SK-N-SH (cell line): Measurements from ENCODE around the gene DCK. TPM values are rescaled to one million over a fixed set of nuclear protein-coding genes. Genes with fewer than 3 reads are reported as not detected.

Source experiments
- CTCF ChIA-PET: fragments of 300-600, 350-600 bp; formaldehyde crosslinking; extraction: SDS; loops from one replicate; lab custom pipeline; 2021; lab: Yijun Ruan, JAX
- POLR2A ChIA-PET: fragments of 350-600 bp; sonication (Branson Sonifier 250); formaldehyde crosslinking; extraction: SDS; loops from one replicate; lab custom pipeline; 2020; ENCODE audit warnings: antibody characterized with exemption, inconsistent platforms; lab: Yijun Ruan, JAX
- DNase-seq: peaks from one replicate; pipeline ENCODE4 v3.0.0; 2012
- H2AFZ ChIP-seq: fragments of 200-600 bp; sonication (generic); 2 replicates; pipeline ENCODE4 v1.8.1; 2016; ENCODE audit warnings: antibody characterized with exemption, mild to moderate bottlenecking, low read depth
- H3F3A ChIP-seq: fragments of 200-600 bp; sonication (generic); replicated peaks from 2 replicates; pipeline ENCODE3; 2016; ENCODE audit warnings: antibody characterized with exemption, mild to moderate bottlenecking; ENCODE audit not compliant: insufficient read depth
- H3K27ac ChIP-seq, 2 experiments: fragments of 200-500 bp in 1 of 2; fragments of 200-600 bp in 1 of 2; sonication (Bioruptor generic) in 1 of 2; sonication (generic), shearing (Covaris generic) in 1 of 2; 2 replicates each; pipeline versions ENCODE4 v1.5.1 to v1.6.1; 2014 to 2016; ENCODE audit warnings: low read depth in 2 of 2, inconsistent platforms in 1 of 2, low read length in 1 of 2, mild to moderate bottlenecking in 1 of 2, mixed read lengths in 1 of 2
- H3K27me3 ChIP-seq: fragments of 200-600 bp; sonication (generic), shearing (Covaris generic); 2 replicates; pipeline ENCODE4 v1.6.1; 2016; ENCODE audit warnings: mixed run types; ENCODE audit not compliant: insufficient read depth
- H3K36me3 ChIP-seq, 2 experiments: fragments of 200-500 bp in 1 of 2; fragments of 200-600 bp in 1 of 2; sonication (Bioruptor generic) in 1 of 2; sonication (generic) in 1 of 2; replicated peaks in 1 of 2; 2 replicates each; pipeline versions ENCODE3 to v1.5.1; 2014 to 2016; ENCODE audit warnings: low read length in 1 of 2, mild to moderate bottlenecking in 1 of 2; ENCODE audit not compliant: insufficient read depth in 2 of 2, control insufficient read depth in 1 of 2
- H3K4me1 ChIP-seq, 2 experiments: fragments of 200-500 bp in 1 of 2; fragments of 200-600 bp in 1 of 2; sonication (Bioruptor generic) in 1 of 2; sonication (generic), shearing (Covaris generic) in 1 of 2; 2 replicates each; pipeline versions ENCODE4 v1.5.1 to v1.6.1; 2014 to 2016; ENCODE audit warnings: low read depth in 1 of 2, low read length in 1 of 2, mixed run types in 1 of 2; ENCODE audit not compliant: insufficient read depth in 2 of 2, control insufficient read depth in 1 of 2
- H3K4me2 ChIP-seq: fragments of 200-600 bp; sonication (generic), shearing (Covaris generic); 2 replicates; pipeline ENCODE4 v1.6.1; 2017; ENCODE audit warnings: mixed run types
- H3K4me3 ChIP-seq, 2 experiments: fragments of 200-500 bp in 1 of 2; fragments of 200-600 bp in 1 of 2; sonication (Bioruptor generic) in 1 of 2; sonication (generic), shearing (Covaris generic) in 1 of 2; 2 replicates each; pipeline versions ENCODE4 v1.5.1 to v1.8.1; 2014 to 2016; ENCODE audit warnings: low read depth in 2 of 2, inconsistent platforms in 1 of 2, low read length in 1 of 2, mild to moderate bottlenecking in 1 of 2, mixed read lengths in 1 of 2, moderate library complexity in 1 of 2
- H3K79me2 ChIP-seq: fragments of 200-600 bp; sonication (generic); 2 replicates; pipeline ENCODE4 v1.8.1; 2017; ENCODE audit warnings: mild to moderate bottlenecking; ENCODE audit not compliant: insufficient read depth
- H3K9ac ChIP-seq: fragments of 200-600 bp; sonication (generic); 2 replicates; pipeline ENCODE4 v1.6.1; 2017; ENCODE audit warnings: mixed run types
- H3K9me2 ChIP-seq: fragments of 200-600 bp; sonication (generic); 2 replicates; pipeline ENCODE4 v1.6.1; 2017; ENCODE audit warnings: mixed run types
- H3K9me3 ChIP-seq: fragments of 200-600 bp; sonication (generic); 2 replicates; pipeline ENCODE4 v1.6.1; 2017; ENCODE audit warnings: mixed run types, mild to moderate bottlenecking, moderate library complexity
- H4K20me1 ChIP-seq: fragments of 200-600 bp; sonication (generic); 2 replicates; pipeline ENCODE4 v1.6.1; 2017; ENCODE audit warnings: mild to moderate bottlenecking, mixed run types; ENCODE audit not compliant: insufficient read depth
- ELF1 ChIP-seq: IDR thresholded peaks from 2 replicates; pipeline ENCODE4 v1.4.0; 2012
- EP300 ChIP-seq, 2 experiments: IDR thresholded peaks; 2 replicates each; pipeline versions ENCODE4 v1.4.0 to v1.6.1; 2012; ENCODE audit warnings: borderline replicate concordance in 1 of 2, low read depth in 1 of 2, low read length in 1 of 2
- GATA2 ChIP-seq: sonication (generic); formaldehyde crosslinking; IDR thresholded peaks from 2 replicates; pipeline ENCODE4 v1.5.0; 2020; ENCODE audit warnings: mild to moderate bottlenecking, missing genetic modification reagents
- IRF3 ChIP-seq: fragments of 150-350 bp; IDR thresholded peaks from 2 replicates; pipeline ENCODE4 v1.6.1; 2016; ENCODE audit warnings: mild to moderate bottlenecking, low read depth, low read length
- RFX5 ChIP-seq: IDR thresholded peaks from 2 replicates; pipeline ENCODE4 v1.6.1; 2012; ENCODE audit warnings: mild to moderate bottlenecking, improper control_type of control experiment, low read length
- SIN3A ChIP-seq: IDR thresholded peaks from 2 replicates; pipeline ENCODE4 v1.6.1; 2012; ENCODE audit warnings: low read depth, mild to moderate bottlenecking, low read length, moderate library complexity, borderline replicate concordance
- SMC3 ChIP-seq: IDR thresholded peaks from 2 replicates; pipeline ENCODE4 v1.6.1; 2012; ENCODE audit warnings: low read depth, low read length, improper control_type of control experiment
- USF2 ChIP-seq: fragments of 150-350 bp; IDR thresholded peaks from 2 replicates; pipeline ENCODE4 v1.6.1; 2017; ENCODE audit warnings: antibody characterized with exemption, low read length, low read depth, borderline replicate concordance
- YY1 ChIP-seq: IDR thresholded peaks from 2 replicates; pipeline ENCODE4 v1.4.0; 2012; ENCODE audit warnings: low read depth, mild to moderate bottlenecking
- whole genome bisulfite sequencing: methylation state at CpG from one replicate; pipeline ENCODE4 v1.1.6; 2017; ENCODE audit warnings: low lambda C conversion rate; 5-methylcytosine and 5-hydroxymethylcytosine counted together
- polyA plus RNA-seq, 3 experiments: library from polyadenylated mRNA; depleted of rRNA; stranded (reverse); fragments of >200 nt; gene quantifications; 2 replicates each; pipeline ENCODE4 v1.2.3, GENCODE V29; 2012

DCK gene
- polyA plus RNA-seq, 1 of the 3 experiments (the other 2 are of a cell fraction): 5.7 TPM

- TF ChIP-seq GATA2 (CRISPR knock-in tag) (no peak), SIN3A (no peak), EP300 (IDR thresholded peaks at IDR 0.05; ENCODE audit: borderline replicate concordance in 1 of 2, low read depth in 1 of 2, low read length in 1 of 2) (no peak), SMC3 (no peak), YY1 (no peak)
- no peak overlapping the region for H3K4me2 ChIP-seq
- POLR2A ChIA-PET: no interaction called here
- no peaks in the 10 kb centered on the region for H3K27me3 ChIP-seq
- H3K4me1 ChIP-seq: no peaks in the 10 kb centered on the region
- H3K79me2 ChIP-seq: no peaks in the 10 kb centered on the region
- CTCF ChIA-PET: no interaction called here
- no peaks in the 10 kb centered on the region for H4K20me1 ChIP-seq
- 49% methylated on average over 5 of the region's 5 CpGs for WGBS
- no peak overlapping the region for H2AFZ ChIP-seq
- no peak overlapping the region for H3K9ac ChIP-seq
- H3K36me3 ChIP-seq: no peaks in the 10 kb centered on the region
- H3K27ac ChIP-seq: no peak overlapping the region
- no peak for DNase-seq
- no peak overlapping the region for H3K4me3 ChIP-seq
- no peaks in the 10 kb centered on the region for H3K9me2 ChIP-seq
- no peaks in the 10 kb centered on the region for H3K9me3 ChIP-seq
- peaks cover 9% of the 10 kb centered on the region for H3F3A ChIP-seq
Measured at GRCh38 chr4:71049395-71049794, 55.9 kb downstream of the DCK start.

- H3K9me2 ChIP-seq: no peaks in the 10 kb centered on the region
- no peak for TF ChIP-seq EP300 (IDR thresholded peaks at IDR 0.05; ENCODE audit: borderline replicate concordance in 1 of 2, low read depth in 1 of 2, low read length in 1 of 2)
- WGBS: 58% methylated on average over 1 of the region's 1 CpG
- ChIA-PET POLR2A (no interaction called here), CTCF (interaction anchor here (0.7 to 0.8 kb wide), 2 partner anchors 24 to 25 kb away, joined by 3 read pairs; no protein-coding TSS in a partner anchor)
- no peak overlapping the region for H3K9ac ChIP-seq
- H3K9me3 ChIP-seq: no peaks in the 10 kb centered on the region
- H2AFZ ChIP-seq: no peak overlapping the region
- H3F3A ChIP-seq: peaks cover 9% of the 10 kb centered on the region
- H4K20me1 ChIP-seq: no peaks in the 10 kb centered on the region
- H3K27ac ChIP-seq: no peak overlapping the region
- H3K4me3 ChIP-seq: no peak overlapping the region
- H3K4me2 ChIP-seq: no peak overlapping the region
- H3K27me3 ChIP-seq: no peaks in the 10 kb centered on the region
- no peaks in the 10 kb centered on the region for H3K79me2 ChIP-seq
- no peaks in the 10 kb centered on the region for H3K4me1 ChIP-seq
- DNase-seq: no peak
- H3K36me3 ChIP-seq: no peaks in the 10 kb centered on the region
Measured at GRCh38 chr4:71050809-71051208, 57.4 kb downstream of the DCK start.

GRCh38 chr4:71052034-71052433, 58.6 kb downstream of the DCK start:
- Histone ChIP-seq H2AFZ (no peak overlapping the region), H3K4me2 (no peak overlapping the region), H3F3A (peaks cover 9% of the 10 kb centered on the region), H3K36me3 (no peaks in the 10 kb centered on the region), H3K27ac (no peak overlapping the region), H3K4me3 (no peak overlapping the region), H4K20me1 (no peaks in the 10 kb centered on the region), H3K9me2 (no peaks in the 10 kb centered on the region), H3K9ac (no peak overlapping the region), H3K9me3 (no peaks in the 10 kb centered on the region), H3K4me1 (no peaks in the 10 kb centered on the region), H3K79me2 (no peaks in the 10 kb centered on the region), H3K27me3 (no peaks in the 10 kb centered on the region)
- ChIA-PET POLR2A (no interaction called here), CTCF (no interaction called here)
- DNase-seq: no peak
- 64% methylated on average over 7 of the region's 7 CpGs for WGBS
- TF ChIP-seq ELF1: no peak
- TF ChIP-seq USF2: no peak
- TF ChIP-seq IRF3: no peak
- TF ChIP-seq YY1: no peak
- no peak for TF ChIP-seq RFX5
